ENCODE measurements around the gene MTSS2.

MTSS2 gene

DNA sequence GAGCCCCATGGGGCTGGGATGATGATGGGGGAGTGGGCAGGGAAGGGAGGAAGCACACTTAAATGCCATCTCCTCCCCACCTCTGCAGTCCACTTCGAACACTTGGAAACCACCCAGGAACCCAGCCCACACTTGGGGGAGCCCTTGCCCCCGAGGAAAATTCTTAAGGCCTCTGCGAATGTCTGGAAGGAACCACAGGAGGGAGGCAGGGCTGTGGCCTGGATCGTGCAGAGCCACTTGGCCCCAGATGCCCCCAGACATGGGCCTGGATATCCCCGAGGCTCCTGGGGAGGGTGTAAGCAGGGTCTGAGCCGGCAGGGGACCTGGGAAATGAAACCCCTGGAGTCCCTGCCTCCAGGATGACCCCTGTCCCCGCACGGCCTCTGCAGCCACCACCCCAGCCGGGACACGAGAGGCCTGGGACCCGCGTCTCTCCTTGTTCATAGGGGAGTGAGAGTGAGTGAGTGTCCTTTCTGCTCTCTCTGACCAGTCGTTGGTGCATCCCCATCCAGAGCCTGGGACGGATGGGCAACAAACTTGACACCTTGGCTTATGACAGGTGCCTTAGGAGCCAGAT lies 11.8 kb upstream of the MTSS2 start:
- DNase-seq: no peak

DNA sequence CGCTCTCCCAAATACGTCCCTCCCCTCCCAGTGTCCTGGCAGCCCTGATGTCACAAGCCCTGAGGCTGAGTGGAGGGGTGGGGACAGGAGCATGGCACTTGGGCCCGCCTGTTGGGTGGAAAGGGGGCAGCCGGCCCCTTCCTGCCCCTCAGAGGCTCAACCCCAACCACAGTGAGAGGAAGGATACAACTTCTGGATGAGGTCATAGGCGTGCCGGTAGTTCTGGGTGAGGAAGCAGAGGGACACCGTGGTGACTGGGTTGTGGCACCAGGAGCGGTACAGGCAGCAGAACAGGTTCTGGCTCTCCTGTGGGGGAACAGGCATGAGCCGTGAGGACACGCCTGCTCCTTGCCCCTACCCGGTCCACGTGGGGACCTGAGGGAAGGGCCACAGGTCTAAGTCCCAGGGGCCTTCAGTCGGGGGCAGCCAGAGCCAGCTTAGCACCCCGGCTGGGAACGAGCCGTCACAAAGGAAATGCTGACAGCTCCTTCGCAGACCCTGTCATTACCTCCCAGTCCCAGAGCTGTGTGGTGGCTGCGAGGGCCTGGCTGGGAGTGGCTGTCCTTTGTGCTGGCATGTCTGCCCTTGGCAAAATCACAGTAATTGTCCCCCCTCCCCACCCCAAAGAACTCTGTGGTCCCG lies 11.2 kb upstream of the MTSS2 start:
- no peak for DNase-seq

DNA sequence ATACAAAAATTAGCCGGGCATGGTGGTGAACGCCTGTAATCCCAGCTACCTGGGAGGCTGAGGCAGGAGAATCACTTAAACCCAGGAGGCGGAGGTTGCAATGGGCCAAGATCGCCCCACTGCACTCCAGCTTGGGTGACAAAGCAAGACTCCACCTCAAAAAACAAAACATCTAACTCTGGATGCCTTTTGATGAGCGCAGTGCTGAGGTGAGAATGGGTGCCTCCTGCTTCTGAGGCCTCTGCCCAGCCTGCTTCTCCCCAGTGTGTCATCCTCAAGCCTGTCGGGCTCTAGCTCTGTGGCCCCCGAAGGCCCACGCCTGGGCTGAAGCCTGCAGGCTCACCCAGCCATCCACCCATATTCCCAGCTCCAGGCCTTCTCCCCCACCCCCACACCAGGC lies 10.5 kb upstream of the MTSS2 start:
- no peak for DNase-seq

DNA sequence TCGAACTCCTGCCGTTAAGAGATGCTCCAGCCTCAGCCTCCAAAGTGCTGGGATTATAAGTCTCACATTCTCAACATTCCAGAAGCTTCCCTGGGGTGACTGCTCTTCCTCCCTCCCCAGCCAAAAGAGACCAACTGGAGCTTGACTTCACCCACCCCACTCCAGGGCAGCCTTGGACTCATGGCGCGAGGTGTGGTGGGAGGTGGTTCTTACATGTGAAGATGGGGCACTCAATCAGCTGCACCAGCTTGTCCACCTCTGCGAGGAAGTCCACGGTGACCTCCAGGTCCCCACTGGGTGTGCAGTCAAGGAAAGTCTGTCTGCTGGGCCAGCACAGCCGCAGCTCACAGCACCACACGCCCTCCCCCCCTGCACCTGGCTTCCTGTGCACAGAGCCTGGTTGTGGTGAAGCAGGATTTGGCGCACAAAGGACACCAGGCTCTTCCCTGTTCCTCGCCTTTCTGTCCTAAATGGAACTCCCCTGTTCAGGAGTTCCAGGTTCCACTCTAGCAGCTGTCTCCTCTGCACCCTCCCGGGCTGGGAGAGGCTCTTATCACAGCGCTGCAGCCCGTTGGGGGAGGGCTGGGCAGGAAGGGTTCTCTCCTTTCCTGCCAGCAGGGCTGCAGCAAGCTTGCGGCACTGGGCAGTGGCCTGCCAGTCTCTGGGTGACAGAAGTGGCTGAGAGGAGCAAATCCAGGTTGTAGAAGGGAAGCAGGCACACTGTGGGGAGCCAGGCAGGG lies 9.6 kb upstream of the MTSS2 start:
- DNase-seq: peak; percentile 64

DNA sequence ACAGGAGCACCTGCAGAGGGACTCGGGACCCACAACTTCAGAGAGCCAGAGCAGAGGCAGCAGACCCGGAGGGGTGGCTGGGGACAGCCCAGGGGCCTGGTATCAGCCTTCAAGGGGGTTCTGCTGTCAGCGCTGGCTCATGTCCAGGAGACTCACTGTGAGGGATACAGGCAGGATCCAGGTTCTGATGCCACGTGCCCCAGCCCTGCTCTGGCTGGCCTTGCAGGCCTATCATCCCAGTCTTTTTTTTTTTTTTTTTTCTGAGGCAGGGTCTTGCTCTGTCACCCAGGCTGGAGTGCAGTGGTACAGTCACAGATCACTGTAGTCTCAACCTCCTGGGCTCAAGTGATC lies 9.0 kb upstream of the MTSS2 start:
- DNase-seq: no peak

DNA sequence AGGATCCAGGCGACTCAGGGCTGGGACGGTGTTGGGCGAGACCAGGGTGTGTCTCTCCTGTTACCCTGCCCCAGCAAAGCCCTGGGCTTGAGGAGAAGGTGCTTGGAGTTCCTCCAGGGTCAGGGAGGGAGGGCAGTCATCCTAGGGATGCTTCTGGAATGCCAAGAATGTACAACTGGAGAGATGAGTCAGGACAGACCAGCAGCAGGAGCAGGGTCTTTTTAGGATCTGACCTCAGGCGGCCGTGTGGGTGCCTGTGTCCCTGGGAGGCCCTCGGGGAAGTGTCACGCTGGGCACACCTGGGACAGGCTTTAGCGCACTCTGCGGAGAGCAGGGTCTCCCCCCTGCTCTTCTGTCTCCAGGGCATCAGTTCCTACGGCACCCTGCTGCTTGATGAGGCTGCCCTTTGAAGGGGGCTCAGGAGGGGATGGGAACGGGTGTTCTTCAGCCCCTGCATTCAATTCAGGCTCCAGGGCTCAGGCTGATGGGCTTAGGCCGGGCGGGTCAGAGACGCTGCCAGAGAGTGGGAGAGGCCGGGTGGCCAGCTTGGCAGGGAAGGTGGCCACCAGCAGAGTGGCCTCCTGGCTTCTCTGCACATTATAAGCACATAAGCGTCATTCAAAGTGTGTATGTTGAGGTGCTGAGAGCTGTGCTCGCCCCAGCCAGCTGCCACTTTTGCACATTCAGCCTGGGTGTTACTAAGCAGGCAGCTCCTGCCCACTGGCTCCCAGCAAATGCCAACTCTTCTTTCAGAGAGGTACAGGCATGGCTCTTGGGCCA lies 8.4 kb upstream of the MTSS2 start:
- peak; percentile 68 for DNase-seq

DNA sequence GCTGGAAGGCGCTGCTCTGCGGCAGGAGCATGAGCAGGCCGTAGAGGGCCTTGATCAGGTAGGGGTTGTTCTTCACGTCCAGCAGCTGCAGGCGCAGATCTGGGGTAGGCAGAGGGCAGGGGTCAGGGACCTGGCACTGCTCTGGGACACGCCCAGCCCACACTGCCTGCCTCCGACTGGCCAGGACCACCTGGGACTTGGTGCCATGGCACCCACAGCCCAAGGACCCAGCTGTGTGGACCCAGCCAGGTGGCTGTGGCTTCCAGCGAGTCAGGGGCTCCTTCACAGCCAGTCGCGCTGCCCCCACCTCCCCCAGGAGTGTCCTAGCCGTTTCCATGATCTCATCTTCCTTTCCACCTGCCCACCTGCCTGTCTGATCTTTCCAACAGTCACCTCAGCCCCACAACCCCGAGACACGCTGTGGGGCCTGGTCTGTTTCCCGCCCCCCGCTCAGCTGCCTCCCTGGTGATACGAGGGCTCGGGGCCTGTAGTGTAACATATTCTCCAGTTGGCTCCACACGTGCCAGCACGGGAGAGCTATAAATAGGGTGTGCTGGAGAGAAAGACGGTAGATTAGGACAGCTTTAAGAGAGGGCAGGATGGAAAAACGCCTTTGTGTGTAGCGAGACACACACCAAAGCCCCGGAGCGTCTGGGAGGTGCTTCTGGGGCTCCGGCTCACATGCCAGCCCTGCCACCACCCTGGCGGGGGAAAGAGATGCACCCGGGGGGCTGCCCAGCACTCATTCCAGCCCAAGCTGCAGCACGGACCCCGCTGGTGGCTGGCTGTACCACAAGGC lies 7.2 kb upstream of the MTSS2 start:
- DNase-seq: no peak

DNA sequence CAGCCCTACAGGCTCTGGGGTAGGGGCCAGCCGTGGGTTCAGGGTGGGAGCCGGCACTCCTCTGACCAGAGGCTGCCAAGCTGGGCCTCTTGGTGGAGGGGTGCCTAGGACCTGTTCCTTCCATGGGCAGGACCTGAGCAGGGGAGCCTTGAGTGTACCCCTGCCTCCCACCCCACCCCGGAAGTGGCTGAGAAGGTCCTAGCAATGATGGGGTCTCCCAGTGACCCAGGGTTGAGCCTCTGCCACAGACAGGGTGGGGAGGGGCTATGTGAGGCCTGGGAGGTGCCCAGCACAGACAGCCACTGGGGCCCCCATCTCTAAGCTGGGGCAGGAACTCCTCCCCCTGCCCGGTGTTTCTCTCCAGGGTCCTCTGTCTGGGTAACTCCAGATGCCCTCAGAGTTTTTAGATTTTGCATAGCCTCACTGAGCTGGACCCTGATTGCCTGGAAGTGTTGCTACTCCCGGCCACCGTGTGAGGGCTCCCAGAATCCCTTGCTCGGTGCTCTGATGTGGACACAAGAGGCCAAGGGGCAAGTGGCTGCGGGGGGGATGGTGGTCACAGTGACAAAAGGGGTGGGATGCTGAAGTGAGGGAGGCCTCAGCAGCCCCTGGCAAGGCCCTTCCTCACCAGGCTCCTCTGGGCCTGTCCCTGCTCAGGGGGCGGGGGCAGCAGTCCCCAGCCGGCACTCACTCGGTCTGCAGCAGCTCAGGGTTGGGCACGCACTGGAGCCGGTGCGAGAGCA lies 6.4 kb upstream of the MTSS2 start:
- no peak for DNase-seq

DNA sequence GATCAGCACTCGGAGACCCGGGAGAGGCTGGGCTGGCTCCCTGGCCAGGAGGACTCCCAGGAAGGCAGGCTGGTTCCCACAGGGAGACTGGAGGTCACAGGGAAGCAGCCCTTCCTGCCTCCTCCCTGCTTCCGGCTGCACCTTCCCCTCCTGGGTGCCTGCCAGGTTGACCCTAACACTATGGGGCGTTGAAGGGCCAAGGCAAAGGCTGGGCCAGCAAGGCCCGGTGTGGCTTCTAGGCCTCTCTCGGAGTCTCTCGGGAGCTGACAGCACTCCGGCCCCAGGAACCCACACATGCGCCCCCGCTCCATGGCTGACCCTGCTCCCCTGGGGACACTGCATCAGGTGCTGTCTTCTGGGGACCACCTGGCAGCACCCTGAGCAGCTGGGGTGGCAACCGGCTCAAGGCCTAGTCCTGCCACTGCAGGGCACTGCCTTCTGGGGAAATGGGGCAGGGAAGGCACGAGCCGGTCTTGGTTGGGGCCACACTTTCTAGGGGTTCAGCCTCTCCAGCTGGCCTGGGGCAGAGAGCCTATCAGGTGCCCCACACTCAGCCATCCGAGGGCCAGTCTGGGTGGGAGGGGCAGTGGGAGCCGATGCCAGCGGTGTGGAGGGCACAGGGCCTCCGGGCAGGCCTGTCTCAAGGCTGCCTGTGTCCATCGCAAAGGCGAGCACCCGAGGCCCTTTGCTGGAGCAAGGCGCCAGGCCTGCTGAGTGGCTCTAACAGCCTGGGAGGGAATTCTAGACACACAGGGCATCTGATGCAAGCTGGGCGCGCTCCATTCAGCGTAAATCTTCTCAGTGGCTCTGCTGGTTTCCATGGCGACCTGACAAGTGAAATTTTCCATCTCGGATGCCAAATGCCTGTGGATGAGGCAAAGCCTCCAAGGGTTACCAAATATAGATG lies 5.6 kb upstream of the MTSS2 start:
- DNase-seq: peak; percentile 55

DNA sequence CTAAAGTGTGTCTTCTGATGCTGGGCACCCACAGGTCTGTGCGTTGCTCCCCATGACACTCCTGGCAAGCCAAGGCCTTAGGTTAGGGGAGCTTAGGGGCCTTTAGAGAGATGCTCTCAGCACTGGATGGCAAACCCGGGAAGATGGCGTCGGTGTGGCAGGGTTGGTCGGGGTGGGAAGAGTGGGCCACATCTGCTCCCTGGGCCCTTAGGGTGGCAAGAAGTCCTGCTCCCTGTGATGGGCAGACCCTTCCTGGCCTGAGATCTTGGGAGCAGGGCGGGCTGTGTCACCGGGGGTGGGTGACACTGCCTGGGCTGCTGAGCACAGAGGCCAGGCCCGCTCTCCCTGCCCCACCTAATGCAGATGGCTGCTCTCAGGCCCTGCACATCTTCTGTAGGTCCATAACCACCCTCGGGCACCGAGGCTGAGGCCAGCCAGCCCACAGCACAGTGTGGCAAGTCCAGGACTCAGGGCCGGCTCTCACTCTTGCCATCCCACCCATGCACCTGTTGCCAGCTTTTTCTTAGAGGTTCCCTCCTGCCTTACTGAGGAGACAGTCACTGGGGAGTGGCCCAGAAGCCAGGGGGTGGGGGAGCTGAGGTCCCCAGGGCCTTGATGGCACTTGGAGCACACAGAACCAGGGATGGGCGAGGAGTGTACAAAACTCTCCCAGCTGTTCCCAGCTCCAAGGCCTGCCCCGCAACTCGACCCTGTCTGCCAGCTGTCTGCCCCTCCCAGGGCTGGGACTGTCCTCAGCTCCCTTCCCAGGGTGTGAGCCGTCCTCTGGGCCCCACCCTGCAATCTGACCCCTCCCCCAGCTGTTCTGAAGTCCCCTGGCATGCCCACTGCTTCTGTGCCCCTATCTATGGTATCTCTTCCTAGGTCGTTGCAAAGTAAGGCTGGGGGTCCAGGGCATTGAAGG lies 4.4 kb upstream of the MTSS2 start:
- DNase-seq: peak; percentile 40

DNA sequence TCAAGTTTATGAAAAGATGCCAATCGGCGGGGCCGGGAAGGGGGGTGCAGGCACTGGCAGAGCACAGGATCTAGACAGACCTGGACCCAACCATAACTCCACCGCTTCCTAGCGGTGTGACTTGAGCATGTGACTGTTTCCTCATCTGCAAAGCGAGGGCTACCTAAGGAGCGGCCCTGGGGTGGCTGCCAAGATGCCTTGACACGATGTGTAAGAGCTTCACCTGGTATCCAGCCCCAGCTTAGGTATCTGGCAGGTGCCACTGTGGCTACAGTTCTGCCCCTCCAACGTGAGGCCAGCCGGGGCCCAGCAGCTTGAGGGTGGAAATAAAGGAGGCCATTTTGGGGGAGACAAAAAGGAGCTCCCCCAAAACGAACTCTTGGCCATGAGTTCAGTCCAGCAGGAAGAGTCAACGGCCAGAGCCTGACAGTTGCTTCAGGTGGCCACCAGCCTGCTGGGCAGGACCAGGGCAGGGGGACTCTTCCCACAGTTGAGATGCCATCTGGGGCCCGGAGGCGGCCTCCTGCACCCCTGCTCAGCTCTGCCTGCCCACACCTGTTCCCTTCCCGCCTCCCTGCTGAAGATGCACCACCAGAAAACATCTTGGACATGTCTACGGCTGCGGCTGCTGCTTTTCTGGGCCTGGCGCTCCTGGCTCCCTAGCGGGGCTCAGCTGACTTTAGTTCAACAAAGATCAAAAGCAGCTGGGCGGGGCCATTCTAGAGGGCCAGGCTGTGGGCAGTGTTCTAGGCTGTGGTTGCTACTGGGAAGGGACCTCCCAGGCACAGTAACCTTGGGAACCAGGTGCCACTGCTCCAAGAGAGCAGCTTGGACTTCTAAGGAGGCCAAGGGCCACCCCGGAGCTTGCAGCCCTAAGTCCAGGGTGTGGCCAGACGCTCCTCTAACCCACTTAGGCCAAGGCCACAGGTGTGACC lies 3.4 kb upstream of the MTSS2 start:
- no peak for DNase-seq

DNA sequence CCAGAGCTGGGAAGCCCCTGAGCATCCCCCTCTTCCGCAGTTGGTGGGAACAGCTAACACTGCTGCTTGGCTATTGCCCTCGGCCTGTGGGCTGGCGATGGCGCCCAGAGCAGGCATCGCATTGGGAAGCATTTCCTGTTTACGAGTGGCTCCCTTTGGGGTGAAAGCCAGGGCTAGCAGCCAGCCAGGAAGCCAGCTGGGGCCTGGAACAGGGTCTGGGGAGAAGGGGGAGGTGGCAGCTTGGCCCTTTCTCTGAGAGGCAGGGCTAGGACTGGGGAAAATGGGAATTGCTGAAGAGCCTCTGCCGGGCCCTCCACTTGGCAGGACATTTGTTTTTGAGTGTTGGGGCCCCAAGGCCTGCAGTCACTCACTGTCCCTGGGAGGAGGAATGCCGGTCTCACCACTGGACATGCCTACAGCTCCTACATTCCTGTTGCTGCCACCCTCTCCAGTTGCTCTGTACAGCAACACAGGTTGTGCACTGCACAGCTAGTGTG lies 2.4 kb upstream of the MTSS2 start:
- DNase-seq: peak; percentile 48

DNA sequence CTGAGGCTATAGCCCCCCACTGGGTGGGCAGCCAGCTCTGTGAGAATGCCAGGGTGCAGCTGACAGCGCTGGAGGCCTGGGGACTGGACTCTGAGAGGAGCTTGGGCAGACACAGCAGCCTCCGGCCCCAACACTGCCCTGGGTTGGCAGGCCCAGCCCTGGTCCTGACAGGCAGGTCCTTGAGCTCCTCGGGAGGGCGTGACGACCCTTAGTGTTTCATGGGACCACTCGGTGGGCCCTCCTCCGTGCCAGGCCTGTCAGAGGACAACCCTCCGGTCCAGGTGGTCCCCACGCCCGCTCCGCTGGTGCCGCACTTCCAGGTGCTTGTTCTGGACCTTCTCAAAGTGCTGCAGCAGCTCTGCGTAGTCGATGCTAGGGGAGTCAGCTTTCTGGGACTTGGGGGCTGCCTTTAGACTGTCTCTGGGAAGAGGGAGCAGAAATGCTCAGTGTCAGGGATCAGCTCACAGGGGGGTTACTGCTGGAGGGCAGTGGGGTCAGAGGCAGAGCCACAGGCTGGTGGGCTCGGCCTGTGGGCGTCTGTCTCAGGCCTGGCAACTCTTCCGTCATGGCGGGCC lies 1.9 kb upstream of the MTSS2 start:
- no peak for DNase-seq

DNA sequence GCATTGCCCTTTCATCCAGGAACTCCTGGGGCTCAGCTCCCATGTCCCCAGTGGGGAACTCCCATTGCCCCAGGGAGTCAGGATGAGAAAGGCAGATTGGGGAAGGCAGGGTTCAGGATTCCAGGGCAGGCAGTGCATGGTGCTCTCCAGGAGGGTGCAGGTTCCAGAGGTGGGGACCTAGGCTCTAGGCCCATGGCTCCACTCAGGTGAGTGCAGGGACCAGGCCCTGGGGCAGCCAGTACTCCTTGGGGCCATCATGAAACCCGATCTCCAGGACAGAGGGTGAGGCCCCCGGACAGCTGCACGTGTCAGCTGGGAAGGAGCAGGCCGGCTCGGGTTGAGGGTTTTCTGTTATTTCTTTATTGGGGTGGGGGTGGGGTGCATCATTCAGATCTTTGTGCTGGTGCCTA lies 1.3 kb upstream of the MTSS2 start:
- DNase-seq: peak; percentile 43

DNA sequence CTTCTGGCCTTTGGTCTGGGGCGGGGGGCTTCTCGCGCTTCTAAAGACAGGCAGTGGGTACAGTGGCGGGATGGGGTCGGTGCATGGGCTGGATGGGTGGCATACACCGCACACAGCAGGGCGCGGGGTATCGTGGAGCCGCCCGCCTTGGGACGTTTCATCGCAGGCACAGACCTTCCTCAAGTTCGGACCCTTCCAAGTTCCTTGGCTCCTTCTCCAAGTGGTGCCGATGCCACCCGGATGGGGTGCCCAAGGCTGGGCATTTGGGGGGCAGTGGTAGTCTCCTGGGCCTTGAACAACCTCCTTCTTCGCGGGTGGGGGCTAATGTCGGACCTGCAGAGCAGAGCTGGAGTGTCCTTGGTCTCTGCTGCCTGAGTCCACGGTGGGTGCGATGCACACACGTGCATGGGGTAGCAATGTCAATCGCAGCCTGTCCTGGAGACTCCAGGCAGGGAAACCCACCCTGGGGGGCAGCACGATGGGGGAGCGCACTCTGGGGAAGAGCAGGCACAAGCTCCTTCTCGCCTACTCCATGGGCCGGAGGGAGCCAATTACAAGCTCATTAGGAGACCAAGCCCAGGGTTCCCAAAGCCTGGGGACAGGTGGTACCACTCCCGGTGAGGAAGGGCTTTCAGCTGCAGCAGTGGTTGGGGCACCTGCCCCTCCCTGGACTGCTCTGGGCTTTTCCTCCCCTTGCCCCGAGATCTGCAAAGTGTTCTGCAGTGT lies 686 bp upstream of the MTSS2 start:
- peak; percentile 43 for DNase-seq

DNA sequence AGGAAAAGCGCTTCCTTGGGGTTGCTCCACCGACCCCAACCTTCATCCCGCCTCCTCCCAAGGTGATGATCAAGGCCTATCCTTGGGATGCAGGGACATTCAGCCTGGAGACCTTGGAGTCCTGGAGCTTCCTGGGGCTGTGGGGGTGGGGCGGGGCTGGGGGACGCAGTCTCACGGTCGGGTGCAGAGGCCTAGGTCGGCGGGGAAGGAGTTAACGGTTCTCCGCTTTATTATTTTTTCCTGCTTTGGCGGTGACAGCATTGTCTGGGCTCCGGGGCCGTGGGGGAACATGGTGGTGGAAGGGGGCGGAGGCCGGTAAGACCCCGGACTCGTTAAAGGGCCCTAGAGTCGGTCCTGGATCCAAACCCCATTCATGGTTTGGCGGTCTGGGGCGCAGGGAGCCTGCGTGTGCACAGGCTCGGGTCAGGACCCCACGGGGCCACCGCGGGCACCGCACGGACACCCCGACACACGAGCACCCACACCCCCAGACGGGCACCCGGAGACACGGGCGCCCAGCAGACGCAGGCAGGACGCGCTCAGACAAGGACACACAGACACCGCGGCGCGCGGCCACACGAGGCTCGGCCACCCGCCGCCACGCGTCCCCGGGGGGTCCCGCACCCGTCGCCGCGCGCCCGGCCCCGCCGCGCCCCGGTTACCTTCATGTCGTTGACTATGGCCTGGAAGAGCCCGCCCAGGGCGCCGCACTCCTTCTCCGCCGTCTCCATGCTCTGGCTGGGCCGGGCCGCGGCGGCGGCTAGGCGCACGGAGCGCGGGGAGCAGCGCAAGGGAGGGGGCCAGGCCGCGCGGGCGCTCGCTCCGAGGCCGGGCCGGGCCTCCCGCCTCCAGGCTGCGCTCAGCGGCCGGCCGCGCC lies 554 bp downstream of the MTSS2 start:
- no peak for DNase-seq
